ENCODE measurements around the gene S100A5.
"Not testable (repeated sequence)": the region's sequence is repeated elsewhere in the genome, so short reads cannot be mapped to it uniquely, and the experiment has no call there.

The S100A5 gene

GRCh38 chr1:153531638-153532037 lies 9.1 kb downstream of the S100A5 start:
- POLR2A ChIA-PET = interaction anchor here (0.6 to 3.7 kb wide), 6 partner anchors 35 to 446 kb away, joined by 3 to 23 read pairs (median 8); partner anchors contain the start of genes CHTOP, JTB and S100A13
- no peak for DNase-seq (ENCODE audit: extremely low spot score)
- CTCF ChIA-PET = interaction anchor here (0.9 to 4.5 kb wide), 5 partner anchors 10 to 46 kb away, joined by 4 to 60 read pairs (median 12); partner anchors contain the start of gene S100A2
- no peak for TF ChIP-seq ARNT (IDR thresholded peaks at IDR 0.05)
- TF ChIP-seq FOXA1 (IDR thresholded peaks at IDR 0.05) = no peak
- no peak for TF ChIP-seq TARDBP (IDR thresholded peaks at IDR 0.05)
- no peak for TF ChIP-seq PKNOX1 (IDR thresholded peaks at IDR 0.05)
- no peak for TF ChIP-seq FOXM1 (IDR thresholded peaks at IDR 0.05; ENCODE audit: borderline replicate concordance)
- TF ChIP-seq BHLHE40 (IDR thresholded peaks at IDR 0.05; ENCODE audit: borderline replicate concordance) = no peak
- TF ChIP-seq NFRKB (IDR thresholded peaks at IDR 0.05) = no peak
- TF ChIP-seq ELF4 (IDR thresholded peaks at IDR 0.05) = no peak
- TF ChIP-seq SP1 (IDR thresholded peaks at IDR 0.05) = no peak
- TF ChIP-seq LEF1 (IDR thresholded peaks at IDR 0.05; ENCODE audit: borderline replicate concordance) = no peak
- no peak for TF ChIP-seq FOXK2 (IDR thresholded peaks at IDR 0.05)
- TF ChIP-seq CTBP1 (IDR thresholded peaks at IDR 0.05; ENCODE audit: borderline replicate concordance) = no peak
- no peak for TF ChIP-seq ZNF384 (IDR thresholded peaks at IDR 0.05)
- TF ChIP-seq HDGF (IDR thresholded peaks at IDR 0.05; ENCODE audit: borderline replicate concordance) = no peak
- TF ChIP-seq SUZ12 (IDR thresholded peaks at IDR 0.05) = no peak

- TF ChIP-seq LEF1 (IDR thresholded peaks at IDR 0.05; ENCODE audit: borderline replicate concordance) (no peak), TARDBP (IDR thresholded peaks at IDR 0.05) (no peak), L3MBTL2 (conservative IDR thresholded peaks at IDR 0.05) (no peak), FOXM1 (IDR thresholded peaks at IDR 0.05; ENCODE audit: borderline replicate concordance) (no peak), HDGF (IDR thresholded peaks at IDR 0.05; ENCODE audit: borderline replicate concordance) (no peak), FOXA1 (IDR thresholded peaks at IDR 0.05) (no peak), PKNOX1 (IDR thresholded peaks at IDR 0.05) (no peak), ARNT (IDR thresholded peaks at IDR 0.05) (no peak), SUZ12 (IDR thresholded peaks at IDR 0.05) (no peak), ELF4 (IDR thresholded peaks at IDR 0.05) (no peak), ZNF384 (IDR thresholded peaks at IDR 0.05) (no peak), SP1 (IDR thresholded peaks at IDR 0.05) (no peak), BHLHE40 (IDR thresholded peaks at IDR 0.05; ENCODE audit: borderline replicate concordance) (no peak), NFRKB (IDR thresholded peaks at IDR 0.05) (no peak), CTBP1 (IDR thresholded peaks at IDR 0.05; ENCODE audit: borderline replicate concordance) (no peak), FOXK2 (IDR thresholded peaks at IDR 0.05) (no peak)
- no peak for DNase-seq (ENCODE audit: extremely low spot score)
- POLR2A ChIA-PET = interaction anchor here (0.7 to 1.9 kb wide), 2 partner anchors 100 to 106 kb away, joined by 3 to 6 read pairs; partner anchors contain the start of genes CHTOP and S100A13
- CTCF ChIA-PET = no interaction called here
Measured at GRCh38 chr1:153527683-153528040, 13.1 kb downstream of the S100A5 start.

- TF ChIP-seq PKNOX1 (IDR thresholded peaks at IDR 0.05) = no peak
- TF ChIP-seq FOXA1 (IDR thresholded peaks at IDR 0.05) = no peak
- no peak for TF ChIP-seq ELF4 (IDR thresholded peaks at IDR 0.05)
- no peak for TF ChIP-seq SP1 (IDR thresholded peaks at IDR 0.05)
- no peak for TF ChIP-seq NFRKB (IDR thresholded peaks at IDR 0.05)
- DNase-seq (ENCODE audit: extremely low spot score) = no peak
- ChIA-PET CTCF (interaction anchor here (2.8 kb wide), 1 partner anchor 100 kb away, joined by 11 read pairs; the partner anchor contains the start of gene S100A13), POLR2A (interaction anchor here (1.9 kb wide), 1 partner anchor 107 kb away, joined by 6 read pairs; the partner anchor contains the start of gene CHTOP)
Measured at GRCh38 chr1:153527023-153527682, 13.6 kb downstream of the S100A5 start.

GRCh38 chr1:153526132-153526543 lies 14.6 kb downstream of the S100A5 start:
- TF ChIP-seq FOXK2 (IDR thresholded peaks at IDR 0.05) = no peak
- TF ChIP-seq SP1 (IDR thresholded peaks at IDR 0.05) = no peak
- TF ChIP-seq BHLHE40 (IDR thresholded peaks at IDR 0.05; ENCODE audit: borderline replicate concordance) = no peak
- TF ChIP-seq ELF4 (IDR thresholded peaks at IDR 0.05) = no peak
- no peak for TF ChIP-seq CTBP1 (IDR thresholded peaks at IDR 0.05; ENCODE audit: borderline replicate concordance)
- TF ChIP-seq FOXM1 (IDR thresholded peaks at IDR 0.05; ENCODE audit: borderline replicate concordance) = no peak
- TF ChIP-seq NFRKB (IDR thresholded peaks at IDR 0.05) = no peak
- TF ChIP-seq LEF1 (IDR thresholded peaks at IDR 0.05; ENCODE audit: borderline replicate concordance) = no peak
- no peak for TF ChIP-seq SUZ12 (IDR thresholded peaks at IDR 0.05)
- TF ChIP-seq FOXA1 (IDR thresholded peaks at IDR 0.05) = no peak
- TF ChIP-seq HDGF (IDR thresholded peaks at IDR 0.05; ENCODE audit: borderline replicate concordance) = no peak
- no peak for TF ChIP-seq L3MBTL2 (conservative IDR thresholded peaks at IDR 0.05)
- no peak for TF ChIP-seq ARNT (IDR thresholded peaks at IDR 0.05)
- TF ChIP-seq PKNOX1 (IDR thresholded peaks at IDR 0.05) = no peak
- no peak for TF ChIP-seq ZNF384 (IDR thresholded peaks at IDR 0.05)
- TF ChIP-seq TARDBP (IDR thresholded peaks at IDR 0.05) = no peak
- DNase-seq (ENCODE audit: extremely low spot score) = no peak
- POLR2A ChIA-PET = interaction anchor here (1.9 kb wide), 1 partner anchor 108 kb away, joined by 6 read pairs; the partner anchor contains the start of gene CHTOP
- CTCF ChIA-PET = interaction anchor here (0.5 to 2.8 kb wide), 3 partner anchors 101 to 1893 kb away, joined by 3 to 11 read pairs (median 4); partner anchors contain the start of gene S100A13

- TF ChIP-seq SUZ12 (IDR thresholded peaks at IDR 0.05) = no peak
- TF ChIP-seq FOXM1 (IDR thresholded peaks at IDR 0.05; ENCODE audit: borderline replicate concordance) = no peak
- no peak for TF ChIP-seq CTBP1 (IDR thresholded peaks at IDR 0.05; ENCODE audit: borderline replicate concordance)
- POLR2A ChIA-PET = no interaction called here
- CTCF ChIA-PET = interaction anchor here (0.5 to 2.8 kb wide), 4 partner anchors 21 to 170 kb away, joined by 3 to 11 read pairs (median 4); partner anchors contain the start of genes S100A13 and S100A4
- DNase-seq (ENCODE audit: extremely low spot score) = no peak
Measured at GRCh38 chr1:153525088-153525728, 15.5 kb downstream of the S100A5 start.

GRCh38 chr1:153522353-153523048 lies 18.2 kb downstream of the S100A5 start:
- CTCF ChIA-PET = interaction anchor here (3.3 kb wide), 1 partner anchor 10 kb away, joined by 16 read pairs; no protein-coding TSS in a partner anchor
- POLR2A ChIA-PET; DNase-seq (ENCODE audit: extremely low spot score): not testable (repeated sequence)

GRCh38 chr1:153521808-153522207 lies 18.9 kb downstream of the S100A5 start:
- CTCF ChIA-PET = interaction anchor here (3.3 kb wide), 1 partner anchor 11 kb away, joined by 16 read pairs; no protein-coding TSS in a partner anchor
- POLR2A ChIA-PET; DNase-seq (ENCODE audit: extremely low spot score): not testable (repeated sequence)

Measured in HEK293T (cell line).